ENCODE data around the gene SGO2. TPM values are rescaled to one million over a fixed set of nuclear protein-coding genes. Genes with fewer than 3 reads are reported as not detected.

SGO2 gene
- total and polyA plus RNA-seq, 10 of the 15 experiments (the other 5 are each of a cell fraction or from before 2014, with no cell fraction given): 15.8 to 55.2 (median 24.3) TPM

DNA sequence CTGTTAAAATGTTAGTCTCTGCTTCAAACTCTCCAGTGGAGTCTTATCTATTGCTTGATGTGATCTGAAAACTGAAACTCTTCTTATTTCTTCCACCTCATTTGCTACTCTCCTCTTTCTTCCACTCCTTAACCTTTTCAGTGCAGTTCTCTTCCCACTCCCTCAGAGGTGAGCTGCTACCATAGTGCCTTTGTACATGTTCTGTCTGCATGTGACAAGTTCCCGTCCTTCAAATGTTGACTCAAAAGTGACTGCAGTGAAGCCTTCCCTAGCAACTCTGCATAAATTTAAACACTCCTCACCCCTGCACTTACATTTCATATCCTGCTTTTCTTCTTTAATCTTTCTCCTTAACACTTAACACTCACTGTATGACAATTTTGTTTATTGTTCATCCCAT lies 12.1 kb downstream of the SGO2 start:
- intact Hi-C loops (cut with micrococcal nuclease; ENCODE audit: unreplicated experiment): no loop called here
- no TSS peak for BruUV-seq (replicated peaks)
- Histone ChIP-seq H2AFZ (ENCODE audit: control insufficient read depth, low read depth, low read length) (no peak overlapping the region), H3K4me2 (ENCODE audit: control insufficient read depth, insufficient read depth) (no peak overlapping the region), H3K9ac (ENCODE audit: control insufficient read depth, insufficient read depth, low read length) (no peak overlapping the region), H3K9me3 (replicated peaks; ENCODE audit: control insufficient read depth, insufficient read depth, low read length) (peaks cover 2% of the 10 kb centered on the region; the same call in 1 of the 3 replicates), H3K4me1 (ENCODE audit: control insufficient read depth, insufficient read depth, low read length) (no peaks in the 10 kb centered on the region), H3K27me3 (replicated peaks in 1 of 2; ENCODE audit: control insufficient read depth in 2 of 2, insufficient read depth in 2 of 2, low read length in 1 of 2) (no peaks in the 10 kb centered on the region), H3K27ac (ENCODE audit: control insufficient read depth, insufficient read depth) (no peak overlapping the region), H4K20me1 (ENCODE audit: control insufficient read depth, insufficient read depth) (no peaks in the 10 kb centered on the region), H3K36me3 (ENCODE audit: control insufficient read depth in 2 of 2, insufficient read depth in 2 of 2, low read length in 1 of 2) (peaks cover 5% of the 10 kb centered on the region in 2 experiments; a peak in 3 of 4 replicates), H3K79me2 (ENCODE audit: control insufficient read depth, insufficient read depth, low read length) (peaks cover 6% of the 10 kb centered on the region), H3K4me3 (no peak overlapping the region)
- RAD21 ChIA-PET (ENCODE audit: unreplicated experiment): interaction anchor here (1.0 kb wide), 1 partner anchor 363 kb away, joined by 3 read pairs; no protein-coding TSS in a partner anchor
- no peak for ATAC-seq
- in situ Hi-C loops (cut with MboI): no loop called here
- 94% methylated on average over 1 of the region's 1 CpG for WGBS (ENCODE audit: insufficient coverage, insufficient replicate concordance, low lambda C conversion rate, missing lambda C conversion rate)
- CTCF ChIA-PET: no interaction called here
- no peak for DNase-seq (ENCODE audit: low read depth, low spot score)
- TF ChIP-seq BCL11A (IDR thresholded peaks at IDR 0.05; ENCODE audit: low read depth, low read length): no peak
- no peak for TF ChIP-seq EGR1 (IDR thresholded peaks at IDR 0.05; ENCODE audit: borderline replicate concordance in 1 of 2, low read depth in 2 of 2, low read length in 2 of 2)
- TF ChIP-seq, protein P1, sequence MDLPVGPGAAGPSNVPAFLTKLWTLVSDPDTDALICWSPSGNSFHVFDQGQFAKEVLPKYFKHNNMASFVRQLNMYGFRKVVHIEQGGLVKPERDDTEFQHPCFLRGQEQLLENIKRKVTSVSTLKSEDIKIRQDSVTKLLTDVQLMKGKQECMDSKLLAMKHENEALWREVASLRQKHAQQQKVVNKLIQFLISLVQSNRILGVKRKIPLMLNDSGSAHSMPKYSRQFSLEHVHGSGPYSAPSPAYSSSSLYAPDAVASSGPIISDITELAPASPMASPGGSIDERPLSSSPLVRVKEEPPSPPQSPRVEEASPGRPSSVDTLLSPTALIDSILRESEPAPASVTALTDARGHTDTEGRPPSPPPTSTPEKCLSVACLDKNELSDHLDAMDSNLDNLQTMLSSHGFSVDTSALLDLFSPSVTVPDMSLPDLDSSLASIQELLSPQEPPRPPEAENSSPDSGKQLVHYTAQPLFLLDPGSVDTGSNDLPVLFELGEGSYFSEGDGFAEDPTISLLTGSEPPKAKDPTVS (IDR thresholded peaks at IDR 0.05; ENCODE audit: low read depth, low read length): no peak
- no peak for TF ChIP-seq CHD4 (IDR thresholded peaks at IDR 0.05)
- no peak for TF ChIP-seq ESRRA (IDR thresholded peaks at IDR 0.05; ENCODE audit: low read length)
- TF ChIP-seq KAT2A (conservative IDR thresholded peaks at IDR 0.05; ENCODE audit: control insufficient read depth, low read depth, low read length): no peak
- TF ChIP-seq ASH2L (IDR thresholded peaks at IDR 0.05; ENCODE audit: borderline replicate concordance, low read depth): no peak
- no peak for TF ChIP-seq SIX5 (IDR thresholded peaks at IDR 0.05; ENCODE audit: low read depth, low read length, severe bottlenecking)
- TF ChIP-seq, protein P2, sequence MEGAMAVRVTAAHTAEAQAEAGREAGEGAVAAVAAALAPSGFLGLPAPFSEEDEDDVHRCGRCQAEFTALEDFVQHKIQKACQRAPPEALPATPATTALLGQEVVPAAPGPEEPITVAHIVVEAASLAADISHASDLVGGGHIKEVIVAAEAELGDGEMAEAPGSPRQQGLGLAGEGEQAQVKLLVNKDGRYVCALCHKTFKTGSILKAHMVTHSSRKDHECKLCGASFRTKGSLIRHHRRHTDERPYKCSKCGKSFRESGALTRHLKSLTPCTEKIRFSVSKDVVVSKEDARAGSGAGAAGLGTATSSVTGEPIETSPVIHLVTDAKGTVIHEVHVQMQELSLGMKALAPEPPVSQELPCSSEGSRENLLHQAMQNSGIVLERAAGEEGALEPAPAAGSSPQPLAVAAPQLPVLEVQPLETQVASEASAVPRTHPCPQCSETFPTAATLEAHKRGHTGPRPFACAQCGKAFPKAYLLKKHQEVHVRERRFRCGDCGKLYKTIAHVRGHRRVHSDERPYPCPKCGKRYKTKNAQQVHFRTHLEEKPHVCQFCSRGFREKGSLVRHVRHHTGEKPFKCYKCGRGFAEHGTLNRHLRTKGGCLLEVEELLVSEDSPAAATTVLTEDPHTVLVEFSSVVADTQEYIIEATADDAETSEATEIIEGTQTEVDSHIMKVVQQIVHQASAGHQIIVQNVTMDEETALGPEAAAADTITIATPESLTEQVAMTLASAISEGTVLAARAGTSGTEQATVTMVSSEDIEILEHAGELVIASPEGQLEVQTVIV (IDR thresholded peaks at IDR 0.05; ENCODE audit: borderline replicate concordance, partially characterized antibody): no peak
- no peak for TF ChIP-seq NFYA (IDR thresholded peaks at IDR 0.05; ENCODE audit: borderline replicate concordance, low read depth, low read length)
- TF ChIP-seq SMAD1 (IDR thresholded peaks at IDR 0.05; ENCODE audit: low read depth, partially characterized antibody): no peak
- FAIRE-seq: no peak
- POLR2A ChIA-PET: interaction anchor here (0.6 kb wide), 1 partner anchor 12 kb away, joined by 3 read pairs; no protein-coding TSS in a partner anchor
- SMC1A ChIA-PET (ENCODE audit: uncharacterized antibody, unreplicated experiment): no interaction called here

Measured in GM12878 (cell line).